Stimulated activated CD8-positive, alpha-beta memory T cell treated with anti-CD3 and anti-CD28 coated beads, Interleukin-15, amount 100 ng/mL, for 48 hours (primary cell): ENCODE results near the gene UMPS.
"Not testable (repeated sequence)": the region's sequence is repeated elsewhere in the genome, so short reads cannot be mapped to it uniquely, and the experiment has no call there.

Experiments
- DNase-seq, 2 donors: peaks; one replicate each; pipeline ENCODE4 v3.0.0-alpha.2; 2020; ENCODE audit warnings: low read depth in 2 of 2

Gene UMPS

DNA sequence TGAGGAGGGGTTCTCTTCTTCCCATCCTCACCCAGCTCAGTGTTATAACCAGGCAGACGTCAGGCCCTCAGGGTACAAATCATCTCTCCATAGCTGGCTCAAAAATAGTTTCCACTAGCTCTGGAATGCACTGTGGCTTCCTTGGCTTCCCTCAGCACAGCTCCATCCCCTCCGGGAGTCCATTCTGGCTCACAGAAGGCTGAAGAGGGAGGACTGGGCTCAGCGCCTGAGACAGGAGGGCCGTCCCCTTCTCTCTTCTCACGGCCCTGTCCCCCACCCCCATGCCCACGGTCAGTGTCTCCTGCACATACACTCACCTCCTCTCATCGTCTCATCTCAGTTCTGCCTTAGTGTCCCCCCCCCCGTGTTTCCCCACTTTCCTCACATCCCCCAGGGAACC lies 50.1 kb downstream of the UMPS start:
- DNase-seq: no peak

DNA sequence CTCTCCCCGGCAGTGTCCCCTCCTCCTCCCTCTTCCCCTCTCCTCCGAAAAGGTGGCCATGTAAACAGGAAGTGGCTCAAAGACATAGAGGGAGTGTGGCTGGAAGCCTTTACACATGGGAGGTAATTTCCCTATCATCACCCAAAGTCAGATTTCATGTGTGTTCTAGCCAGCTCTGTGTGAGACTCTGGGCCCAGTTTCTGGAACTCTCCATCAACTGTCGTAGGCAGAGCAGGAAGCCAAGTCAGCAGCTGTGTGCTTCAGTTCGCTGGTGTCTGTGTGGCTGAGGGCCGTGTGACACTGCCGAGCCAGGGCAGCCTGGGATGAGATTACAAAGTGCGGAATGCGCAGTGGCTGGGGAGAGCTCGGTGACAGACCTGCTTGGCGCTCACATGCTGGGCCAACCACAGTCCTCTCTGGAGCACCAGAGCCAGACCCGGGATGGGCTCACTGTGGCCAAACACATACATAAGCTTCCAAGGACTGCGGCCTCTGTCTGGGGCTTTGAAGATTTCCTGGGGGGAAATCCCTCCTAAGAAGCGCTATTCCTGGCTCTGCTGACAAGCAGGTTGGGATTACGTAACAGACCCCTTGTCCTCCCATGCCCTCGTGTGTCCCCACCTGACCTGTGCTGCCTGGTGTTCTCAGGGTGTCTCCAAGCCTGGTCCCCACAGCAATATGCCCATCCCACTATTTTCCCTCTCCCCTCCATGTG lies 50.7 kb downstream of the UMPS start:
- no peak for DNase-seq

DNA sequence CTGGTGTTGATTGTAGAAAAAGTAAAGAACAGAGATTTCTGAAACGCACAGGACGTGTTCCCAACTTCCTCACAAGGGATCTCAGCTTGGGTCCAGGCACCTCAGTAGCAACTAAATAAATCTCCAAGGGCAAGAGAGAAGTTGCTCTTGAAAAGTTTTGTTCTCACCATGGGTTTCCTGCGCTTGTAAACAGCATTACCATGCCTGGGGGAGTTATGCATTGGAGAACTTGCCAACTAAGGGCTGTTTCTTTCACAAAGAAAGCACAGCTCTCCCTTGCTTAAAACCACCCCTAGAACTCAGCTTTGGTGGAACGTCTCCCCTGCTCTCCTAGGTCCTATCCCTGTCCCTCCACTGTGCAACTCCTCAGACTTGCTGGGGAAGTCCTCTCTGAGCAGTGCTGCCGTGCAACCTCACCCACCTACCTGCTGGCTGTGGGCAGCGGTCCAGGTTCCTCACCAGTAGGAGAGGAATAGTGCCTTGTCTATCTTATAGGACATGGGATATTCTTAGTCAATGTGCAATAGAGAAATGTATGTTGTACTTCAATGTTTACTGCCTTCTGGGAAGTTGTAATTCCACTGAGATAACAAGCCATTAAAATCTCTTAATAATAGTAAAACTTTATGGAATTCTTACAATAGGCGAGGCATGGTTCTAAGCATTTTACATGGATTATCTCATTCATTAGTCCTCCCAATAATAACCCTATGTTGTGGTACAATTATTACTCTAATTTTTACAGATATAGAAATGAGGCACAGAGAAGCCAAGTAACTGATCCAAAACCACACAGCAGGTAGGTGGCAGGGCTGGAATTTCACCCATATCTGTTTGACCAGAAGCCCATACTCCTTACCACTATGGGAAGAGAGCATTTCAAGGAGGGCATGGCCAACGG lies 51.5 kb downstream of the UMPS start:
- DNase-seq: no peak

DNA sequence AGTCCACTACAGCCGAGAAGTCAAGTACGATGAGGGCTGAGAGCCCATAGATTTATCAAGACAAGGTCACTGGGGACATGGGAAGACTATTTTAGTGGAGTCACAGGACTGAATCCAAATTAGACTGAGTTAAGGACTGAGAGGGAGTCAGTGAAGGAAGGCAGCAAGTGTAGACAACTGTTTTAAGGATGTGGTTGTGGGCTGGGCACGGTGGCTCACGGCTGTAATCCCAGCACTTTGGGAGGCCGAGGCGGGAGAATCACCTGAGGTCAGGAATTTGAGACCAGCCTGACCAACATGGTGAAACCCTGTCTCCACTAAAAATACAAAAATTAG lies 52.1 kb downstream of the UMPS start:
- DNase-seq: not testable (repeated sequence)

DNA sequence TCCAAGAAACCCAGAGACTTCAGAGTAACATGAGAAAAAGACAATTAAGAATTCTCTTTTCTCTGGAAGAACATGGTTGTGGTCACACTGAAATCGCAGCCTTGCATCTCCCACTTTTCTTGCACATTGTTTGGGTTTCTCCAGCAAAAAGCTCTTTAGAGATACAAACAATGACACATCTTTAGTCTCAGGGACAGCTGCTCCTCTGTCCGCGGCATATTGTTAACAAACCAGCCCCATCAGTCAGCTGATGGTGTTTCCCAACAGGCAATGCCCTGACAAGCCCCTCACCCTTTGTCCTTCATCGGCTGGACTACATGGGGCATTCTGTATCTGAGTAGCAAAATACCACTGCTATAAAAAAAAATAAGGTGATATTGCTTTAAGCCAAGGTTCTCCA lies 53.4 kb downstream of the UMPS start:
- no peak for DNase-seq

DNA sequence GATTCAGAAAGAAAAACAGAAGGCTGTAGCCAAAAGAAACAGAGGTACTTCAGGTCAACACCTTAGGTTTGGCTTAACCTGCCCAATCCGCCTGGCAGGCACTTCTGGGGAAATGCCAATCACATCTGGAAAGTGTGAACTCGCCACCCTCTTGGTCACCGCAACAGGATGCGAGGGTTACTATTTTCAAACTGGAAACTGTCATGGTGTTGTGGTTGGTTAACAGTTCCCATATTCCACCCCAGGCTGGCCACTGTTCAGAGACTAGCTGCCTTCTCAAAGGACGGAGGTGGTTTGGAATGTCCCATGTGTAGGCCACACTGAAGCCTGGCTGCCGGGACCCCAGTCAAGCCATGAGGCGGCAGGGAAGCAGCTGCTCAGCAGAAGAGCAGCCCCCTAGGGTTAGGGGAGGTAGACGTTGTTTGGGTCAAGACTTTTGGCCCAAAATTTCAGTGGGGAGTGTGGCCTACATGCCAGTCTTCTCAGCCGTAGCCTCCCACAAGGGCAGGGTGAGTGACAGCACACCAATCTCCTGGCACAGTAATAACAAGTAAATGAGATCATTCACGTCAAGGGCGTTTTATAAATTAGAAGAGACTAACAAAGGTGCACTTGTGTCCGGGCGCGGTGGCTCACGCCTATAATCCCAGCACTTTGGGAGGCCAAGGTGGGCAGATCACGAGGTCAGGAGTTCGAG lies 54.6 kb downstream of the UMPS start:
- DNase-seq: no peak

DNA sequence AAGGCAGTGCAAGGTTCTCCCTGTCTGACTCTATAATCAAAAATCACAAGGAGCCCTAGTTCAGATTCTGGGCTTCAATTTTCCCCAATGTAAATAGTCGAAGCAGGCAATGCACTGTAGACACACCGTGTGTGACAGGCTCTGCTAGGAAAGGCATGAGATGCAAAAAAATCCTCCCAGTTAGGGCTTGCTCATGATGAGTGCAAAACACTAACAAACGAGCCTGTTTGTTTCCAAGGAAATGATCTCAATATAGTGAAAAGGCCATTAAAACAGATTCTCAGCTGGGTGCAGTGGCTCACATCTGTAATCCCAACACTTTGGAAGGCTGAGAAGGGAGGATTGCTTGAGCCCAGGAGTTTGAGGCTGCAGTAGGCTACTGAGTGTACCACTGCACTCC lies 55.7 kb downstream of the UMPS start:
- DNase-seq: no peak

DNA sequence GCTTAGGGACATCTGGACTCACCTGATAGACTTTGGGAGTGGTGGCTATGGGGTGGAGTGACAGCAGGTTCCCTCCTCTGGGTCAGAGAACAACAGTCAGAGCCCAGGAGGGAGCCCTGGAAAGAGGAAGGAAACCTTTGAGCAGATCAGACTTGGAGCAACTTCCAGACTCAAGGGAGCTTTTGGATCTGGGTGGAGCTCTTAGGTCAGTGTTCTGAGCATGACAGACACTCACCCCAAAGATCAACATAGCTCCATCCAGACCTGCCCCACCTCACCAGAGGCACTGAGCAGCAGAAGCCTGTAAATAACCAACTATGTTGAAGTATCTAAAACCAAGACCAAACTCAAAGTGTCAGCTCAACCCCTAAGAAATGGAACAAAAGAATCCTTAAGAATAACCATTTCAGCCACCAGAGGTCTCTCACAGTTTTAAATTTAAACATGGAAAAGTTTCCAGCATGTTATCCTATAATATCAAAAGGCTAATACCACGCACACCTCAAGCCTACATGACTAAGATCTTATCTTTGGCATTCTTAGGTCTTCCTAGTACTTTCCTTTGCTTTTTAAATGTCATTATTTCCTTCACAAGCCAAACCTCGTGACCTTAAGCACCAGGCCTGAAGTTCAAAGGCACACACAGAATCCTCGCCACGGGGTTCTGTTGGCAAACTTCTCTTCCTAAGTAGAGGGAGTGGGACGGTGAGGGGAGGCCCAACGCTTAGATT lies 56.4 kb downstream of the UMPS start:
- DNase-seq: no peak

DNA sequence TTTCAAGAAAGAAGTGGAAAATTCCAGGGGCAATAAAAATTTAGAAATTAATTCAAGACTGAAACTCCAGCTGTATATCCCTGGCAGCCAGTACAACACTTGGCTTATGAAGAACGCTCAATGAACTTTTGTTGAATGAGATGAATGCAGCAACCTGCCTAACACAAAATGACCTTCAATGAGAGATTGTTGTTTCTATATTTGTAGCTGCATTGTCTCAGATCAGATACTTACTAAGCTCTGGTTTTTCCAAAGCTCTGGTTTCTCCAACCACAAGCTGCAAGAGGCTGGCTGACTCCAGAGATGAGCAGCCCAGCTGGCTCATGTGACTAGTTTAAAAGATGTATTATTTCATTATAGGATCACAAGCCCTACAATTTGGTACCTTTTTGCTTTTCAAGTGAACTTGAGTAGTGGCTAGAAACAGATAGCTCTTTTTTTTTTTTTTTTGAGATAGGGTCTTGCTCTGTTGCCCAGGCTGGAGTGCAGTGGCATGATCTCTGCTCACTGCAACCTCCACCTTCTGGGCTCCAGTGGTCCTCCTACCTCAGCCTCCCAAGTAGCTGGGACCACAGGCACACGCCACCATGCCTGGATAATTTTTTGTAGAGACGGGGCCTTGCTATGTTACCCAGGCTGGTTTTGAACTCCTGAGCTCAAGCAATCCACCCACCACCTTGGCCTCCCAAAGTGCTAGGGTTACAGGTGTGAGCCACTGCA lies 57.4 kb downstream of the UMPS start:
- DNase-seq: no peak

DNA sequence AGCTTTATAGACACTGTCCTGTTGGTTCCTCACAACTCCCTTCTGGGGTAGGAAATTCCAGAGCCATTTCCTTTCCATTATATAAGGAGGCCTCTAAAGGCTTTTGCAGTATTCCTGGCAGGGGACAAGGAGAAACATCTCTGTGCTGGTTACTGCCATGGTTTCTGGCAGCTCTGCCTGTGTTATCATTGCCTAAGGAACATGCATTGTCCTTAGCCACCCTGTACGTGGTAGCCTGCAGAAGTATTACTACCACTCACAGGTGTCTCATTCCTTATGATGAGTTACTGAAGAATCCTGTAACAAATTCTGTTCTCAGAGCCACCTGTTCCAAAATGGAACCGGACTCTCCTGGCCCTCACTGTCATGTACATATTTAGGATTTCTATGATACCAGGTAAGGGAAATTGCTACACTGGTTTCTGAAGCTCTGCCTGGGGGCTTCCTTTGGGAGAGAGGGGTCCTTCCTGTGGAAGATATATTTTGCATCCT lies 58.0 kb downstream of the UMPS start:
- no peak for DNase-seq

DNA sequence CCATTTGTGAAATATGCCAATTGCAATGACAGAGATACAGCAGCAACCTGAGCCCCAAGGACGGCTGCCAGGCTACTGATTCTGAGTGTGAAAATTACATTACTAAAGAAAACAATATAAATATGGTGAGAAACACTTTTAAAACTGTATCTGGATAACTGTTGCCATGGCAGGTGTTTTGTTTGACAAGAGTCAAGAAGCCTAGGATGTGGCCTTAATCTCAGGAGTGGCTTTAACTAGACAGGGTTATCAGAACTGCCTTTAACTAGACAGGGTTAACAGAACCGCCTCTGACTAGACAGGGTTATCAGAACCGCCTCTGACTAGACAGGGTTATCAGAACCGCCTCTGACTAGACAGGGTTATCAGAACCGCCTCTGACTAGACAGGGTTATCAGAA lies 58.9 kb downstream of the UMPS start:
- DNase-seq: not testable (repeated sequence)

DNA sequence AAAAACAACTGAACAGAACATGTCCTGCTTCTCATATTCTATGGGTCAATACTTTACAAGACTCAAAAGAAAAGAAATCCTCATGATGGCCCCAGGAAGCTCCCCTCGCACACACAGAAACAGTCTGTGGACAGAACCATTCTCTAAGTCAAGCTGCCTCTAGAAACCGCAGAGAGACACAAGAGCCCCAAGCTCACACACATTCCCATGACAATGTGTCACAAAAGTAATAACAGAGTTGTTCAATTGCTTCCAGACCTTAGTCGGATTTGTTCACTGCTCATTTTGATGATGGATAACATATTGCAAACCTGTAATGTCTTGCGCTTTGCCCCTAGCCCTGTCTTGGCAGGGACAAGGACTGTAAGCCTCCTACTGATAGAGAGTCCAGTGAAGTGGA lies 60.9 kb downstream of the UMPS start:
- no peak for DNase-seq

DNA sequence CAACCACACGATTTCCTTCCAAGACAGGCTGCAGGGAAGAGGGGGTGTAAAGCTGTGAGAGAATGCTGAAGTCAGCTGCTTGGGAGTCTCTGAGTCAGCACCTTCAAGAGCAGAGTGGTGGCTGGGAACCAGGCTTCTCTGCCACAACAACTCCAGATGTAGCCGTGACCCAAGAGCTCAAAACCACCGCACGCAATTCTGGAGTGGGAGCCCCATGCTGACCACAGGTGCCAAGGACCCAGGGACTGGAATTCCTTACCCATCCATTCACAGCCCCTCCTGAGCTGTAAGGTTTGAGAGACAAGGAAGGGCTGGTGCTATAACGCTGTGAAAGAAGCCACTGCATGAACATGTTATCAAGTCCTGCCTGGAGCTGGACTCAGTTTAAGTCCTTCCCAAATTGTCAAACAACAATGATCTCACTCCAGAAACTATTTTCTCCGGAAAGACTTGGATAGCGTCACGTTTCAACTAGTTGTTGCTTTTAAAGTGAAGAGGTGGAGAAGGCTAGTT lies 61.4 kb downstream of the UMPS start:
- DNase-seq: no peak

DNA sequence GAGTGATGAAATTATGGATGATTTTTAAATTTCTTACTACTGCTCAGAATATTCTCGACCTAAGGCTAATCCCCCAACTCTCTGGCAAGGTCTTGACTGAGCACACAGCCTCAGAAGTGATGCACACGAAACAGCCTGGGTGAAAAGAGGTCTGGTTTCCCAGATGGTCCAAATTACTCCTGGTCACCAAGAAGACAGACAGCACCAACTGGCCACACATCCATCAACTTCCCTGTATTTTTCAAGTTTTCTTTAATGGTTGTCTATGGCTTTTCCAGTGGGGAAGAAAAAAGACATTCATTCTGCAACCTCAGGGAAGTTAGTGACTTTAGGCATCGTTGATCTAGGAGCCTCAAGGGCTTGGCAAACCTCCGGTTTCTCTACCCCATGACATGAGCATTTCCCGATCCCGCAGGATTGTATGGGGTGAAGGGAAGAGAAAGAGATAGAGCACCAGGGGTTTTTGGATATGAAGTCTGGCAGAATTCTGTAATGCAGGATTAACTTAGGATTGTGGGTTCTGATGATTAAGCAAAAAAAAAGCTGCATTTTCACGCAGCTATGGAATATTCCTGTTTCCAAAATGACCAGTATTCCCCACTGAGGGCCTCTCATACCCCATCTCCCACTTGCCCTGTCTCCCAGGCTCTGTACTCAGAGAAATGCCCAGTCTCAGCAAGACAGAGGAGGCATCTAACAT lies 62.2 kb downstream of the UMPS start:
- DNase-seq: no peak

DNA sequence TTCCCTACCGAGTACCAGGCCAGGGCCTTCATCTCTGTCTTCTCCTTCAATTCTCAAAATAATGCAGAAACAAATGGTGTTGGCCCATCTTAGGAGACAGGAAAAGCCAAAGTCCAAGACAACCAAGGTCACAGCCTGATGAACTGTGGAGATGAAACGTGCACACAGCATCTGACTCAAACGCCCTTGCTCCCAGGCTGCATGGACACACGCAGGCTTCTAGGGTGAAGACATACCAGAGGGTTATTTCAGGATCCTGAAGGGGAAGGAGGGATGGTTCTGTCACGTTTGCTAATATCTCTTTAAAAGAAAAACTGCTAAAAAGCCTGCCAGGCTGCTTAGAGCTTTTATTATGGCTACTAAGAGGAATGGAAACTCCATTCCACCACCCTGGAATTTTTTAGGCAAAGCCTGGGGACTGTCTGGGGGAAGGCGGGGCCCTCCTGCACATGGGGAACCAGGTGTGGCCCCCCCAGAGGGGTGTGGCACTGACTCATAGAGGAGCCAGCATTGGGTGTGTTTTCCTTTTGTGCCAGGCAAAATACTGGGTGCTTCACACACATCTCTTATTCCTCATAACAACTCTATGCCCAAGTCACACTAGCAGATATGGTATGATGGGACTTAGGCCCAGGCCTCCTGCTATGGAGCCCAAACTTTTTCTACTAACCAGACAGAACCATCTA lies 62.9 kb downstream of the UMPS start:
- no peak for DNase-seq

DNA sequence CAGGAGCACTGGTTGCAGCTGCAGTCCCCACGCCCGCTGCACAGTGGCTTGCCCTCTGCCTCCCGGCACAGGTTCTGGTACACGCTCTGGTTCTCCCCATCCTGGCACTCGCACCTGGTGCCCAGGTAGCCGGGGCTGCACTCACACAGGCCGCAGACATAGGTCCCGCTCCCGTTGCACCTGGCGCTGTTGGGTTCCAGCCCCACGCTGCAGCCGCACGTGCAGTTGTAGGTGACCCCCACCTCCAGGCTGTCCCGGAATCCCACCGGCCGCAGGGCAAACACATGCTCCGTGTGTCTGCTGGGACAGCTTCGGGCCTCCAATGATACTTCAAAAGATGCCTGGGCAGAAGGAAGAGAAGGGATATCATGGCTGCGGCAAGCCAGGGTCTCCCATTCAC lies 66.2 kb downstream of the UMPS start:
- DNase-seq: no peak

DNA sequence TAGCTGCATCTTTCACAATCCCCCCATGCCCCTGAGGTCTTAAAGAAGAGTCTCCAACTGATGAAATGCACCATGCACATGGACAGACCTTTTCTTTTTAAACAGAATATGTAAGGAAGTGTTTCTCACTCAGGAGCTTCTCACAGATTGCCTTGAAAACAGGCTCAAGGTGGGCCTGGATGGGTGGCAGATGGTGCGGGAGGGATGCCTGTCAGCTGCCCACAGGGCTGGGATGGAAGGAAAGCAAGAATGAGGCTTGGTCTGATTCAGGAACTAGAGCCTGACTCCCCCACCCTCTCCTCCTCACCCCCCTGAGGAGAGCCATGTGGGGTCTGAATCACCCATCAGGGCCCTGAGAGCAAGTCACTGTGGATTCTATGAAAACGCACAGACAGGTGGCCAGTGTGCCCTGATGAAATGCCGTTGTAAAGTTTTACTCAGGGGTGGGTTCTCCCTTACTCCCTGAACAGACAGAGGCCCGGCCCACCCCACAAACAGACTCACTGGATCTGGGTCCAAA lies 67.2 kb downstream of the UMPS start:
- no peak for DNase-seq
